Colonic mucosa (tissue), 4 donors: Measurements from ENCODE around the gene ST8SIA5. TPM values are rescaled to one million over a fixed set of nuclear protein-coding genes. Genes with fewer than 3 reads are reported as not detected.

Experiments used
- DNase-seq: peaks from one replicate; pipeline ENCODE4 v3.0.0-alpha.2; 2020
- H3K27ac ChIP-seq: fragments of 200-600 bp; one replicate; pipeline ENCODE4 v1.8.0; 2021
- H3K27me3 ChIP-seq: fragments of 200-600 bp; one replicate; pipeline ENCODE4 v1.8.0; 2021
- H3K36me3 ChIP-seq: fragments of 200-600 bp; one replicate; pipeline ENCODE4 v1.8.0; 2021
- H3K4me1 ChIP-seq: fragments of 200-600 bp; one replicate; pipeline ENCODE4 v1.8.0; 2021; ENCODE audit warnings: mild to moderate bottlenecking
- H3K4me3 ChIP-seq: fragments of 200-600 bp; one replicate; pipeline ENCODE4 v1.8.0; 2021
- H3K9ac ChIP-seq, 2 donors: one replicate each; pipeline ENCODE4 v1.7.0; 2013; ENCODE audit warnings: control low read depth in 2 of 2, low read depth in 2 of 2, low read length in 2 of 2
- H3K9me3 ChIP-seq: fragments of 200-600 bp; one replicate; pipeline ENCODE4 v1.8.0; 2021
- CTCF ChIP-seq: fragments of 200-600 bp; IDR thresholded peaks from one replicate; pipeline ENCODE4 v1.8.0; 2022; ENCODE audit warnings: antibody characterized with exemption, mild to moderate bottlenecking
- intact Hi-C: fragments of 100-400 bp; cut with DNase I; formaldehyde crosslinking; loops from one replicate; pipeline ENCODE4 v1.14.1; 2022
- total RNA-seq, 2 donors: library from RNA; stranded (reverse); fragmentation: NEBNext Ultra II Directional in 1 of 2; extraction: Animal tissue kit (Norgen Biotek cat#: 25700) in 1 of 2; gene quantifications; one replicate each; pipeline ENCODE4 v1.2.1, GENCODE V29; 2021
- donor health status: healthy.
- donor health status: DM: no; HTN: no; CAD: no.
- donor health status: DM: no; HTN: no; CAD: no.

The ST8SIA5 gene
- total RNA-seq, 2 donors from 2014 or later: 0.32 to 0.37 TPM

DNA sequence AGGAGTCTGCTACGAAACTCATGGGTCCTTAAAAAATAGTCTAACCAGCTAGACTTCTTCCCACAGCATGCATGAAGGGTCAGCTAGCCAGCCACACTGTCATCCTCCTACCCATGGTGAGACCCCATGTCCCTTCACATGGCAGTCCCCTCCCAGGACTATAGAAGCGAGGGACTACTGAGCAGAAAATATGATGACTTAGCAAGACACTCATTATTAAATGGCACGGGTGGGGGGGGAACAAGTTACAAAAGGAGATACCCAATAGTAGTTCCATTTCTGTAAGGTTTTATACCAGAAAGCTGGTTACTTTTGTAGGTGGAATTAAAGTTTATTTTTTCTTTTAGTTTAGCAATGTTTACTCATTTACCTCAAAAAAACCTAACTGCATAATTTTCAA, 31.5 kb downstream of the ST8SIA5 start:
- Histone ChIP-seq H3K9ac (no peak overlapping the region), H3K4me3 (no peak overlapping the region), H3K27me3 (no peaks in the 10 kb centered on the region), H3K9me3 (no peaks in the 10 kb centered on the region), H3K36me3 (no peaks in the 10 kb centered on the region), H3K27ac (no peak overlapping the region), H3K4me1 (no peaks in the 10 kb centered on the region)
- no peak for DNase-seq
- no peak for TF ChIP-seq CTCF
- intact Hi-C loops: no loop called here

- no peak for TF ChIP-seq CTCF
- no peaks in the 10 kb centered on the region for H3K36me3 ChIP-seq
- intact Hi-C loops: no loop called here
- H3K9me3 ChIP-seq: no peaks in the 10 kb centered on the region
- H3K27me3 ChIP-seq: no peaks in the 10 kb centered on the region
- H3K4me3 ChIP-seq: no peak overlapping the region
- no peaks in the 10 kb centered on the region for H3K4me1 ChIP-seq
- no peak overlapping the region for H3K27ac ChIP-seq
- no peak for DNase-seq
- no peak overlapping the region for H3K9ac ChIP-seq
These were observed 32.9 kb downstream of the ST8SIA5 start for GRCh38 chr18:46723856-46724415.

DNA sequence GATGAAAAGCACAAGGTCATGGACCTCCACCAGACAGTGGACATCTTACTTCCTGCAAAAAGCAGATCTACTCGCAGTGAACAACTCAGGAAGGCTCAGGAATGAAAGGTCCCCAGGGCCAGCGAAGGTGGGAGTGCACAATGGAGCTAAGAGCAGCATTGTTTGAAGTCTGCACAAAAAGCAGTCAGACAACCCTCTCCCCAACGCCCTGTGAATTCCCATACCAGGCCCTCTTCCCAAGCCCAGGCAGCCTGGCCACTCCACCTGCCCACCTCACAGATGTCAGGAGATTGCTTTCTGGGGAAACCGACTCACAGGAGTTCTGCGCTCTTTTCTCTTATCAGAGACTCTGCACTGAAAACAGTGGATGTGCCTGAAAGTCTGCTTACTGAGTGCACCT, 34.8 kb downstream of the ST8SIA5 start:
- Histone ChIP-seq H3K4me1 (no peaks in the 10 kb centered on the region), H3K9ac (no peak overlapping the region), H3K27ac (no peak overlapping the region), H3K4me3 (no peak overlapping the region), H3K27me3 (no peaks in the 10 kb centered on the region), H3K36me3 (no peaks in the 10 kb centered on the region), H3K9me3 (no peaks in the 10 kb centered on the region)
- no peak for TF ChIP-seq CTCF
- no peak for DNase-seq
- intact Hi-C loops: no loop called here

DNA sequence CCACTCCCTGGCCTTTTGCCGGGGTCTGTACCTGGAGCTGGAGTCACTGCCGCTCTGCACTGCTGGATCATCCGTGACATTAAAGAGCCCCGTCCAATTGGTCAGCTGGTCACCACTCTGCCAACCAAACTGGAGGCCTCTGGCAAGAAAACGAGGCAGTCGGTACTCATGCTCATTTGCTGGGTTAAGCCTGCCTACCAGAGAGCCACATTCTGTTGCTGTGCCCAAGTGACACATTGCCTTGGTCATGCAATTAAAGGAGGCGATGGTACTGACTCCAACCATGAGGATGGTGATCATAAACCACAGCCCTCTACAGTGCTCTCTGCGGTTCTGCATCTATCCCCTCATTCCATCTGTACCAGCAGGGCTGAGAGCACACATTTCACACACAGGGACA, 35.5 kb downstream of the ST8SIA5 start:
- Histone ChIP-seq H3K27me3 (no peaks in the 10 kb centered on the region), H3K4me3 (no peak overlapping the region), H3K4me1 (no peaks in the 10 kb centered on the region), H3K27ac (no peak overlapping the region), H3K36me3 (no peaks in the 10 kb centered on the region), H3K9ac (no peak overlapping the region), H3K9me3 (no peaks in the 10 kb centered on the region)
- TF ChIP-seq CTCF: no peak
- intact Hi-C loops: no loop called here
- DNase-seq: no peak

GRCh38 chr18:46720521-46720920, 36.3 kb downstream of the ST8SIA5 start:
- no peak for DNase-seq
- H3K36me3 ChIP-seq: no peaks in the 10 kb centered on the region
- H3K27ac ChIP-seq: no peak overlapping the region
- no peak overlapping the region for H3K4me3 ChIP-seq
- no peaks in the 10 kb centered on the region for H3K9me3 ChIP-seq
- no peak overlapping the region for H3K9ac ChIP-seq
- intact Hi-C loops: no loop called here
- no peaks in the 10 kb centered on the region for H3K4me1 ChIP-seq
- H3K27me3 ChIP-seq: no peaks in the 10 kb centered on the region
- no peak for TF ChIP-seq CTCF

DNA sequence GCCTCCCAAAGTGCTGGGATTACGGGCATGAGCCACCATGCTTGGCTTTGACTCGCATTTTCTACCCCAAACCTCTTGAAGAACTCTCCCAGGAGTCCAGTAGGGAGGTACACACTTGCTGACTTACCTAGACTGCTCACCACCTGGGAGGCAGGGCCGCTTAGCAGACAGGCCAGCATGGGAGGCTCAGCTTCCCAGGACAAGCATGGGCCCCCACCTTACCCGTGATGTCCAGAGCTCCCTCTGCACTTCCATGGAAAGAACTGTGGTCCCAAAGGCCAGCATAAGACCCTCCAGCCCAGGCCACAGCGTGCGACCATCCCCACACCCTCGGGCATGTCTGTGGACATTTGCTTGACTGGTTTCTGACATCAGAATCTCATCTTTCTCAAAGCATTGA, 36.8 kb downstream of the ST8SIA5 start:
- DNase-seq: no peak
- Histone ChIP-seq H3K27ac (no peak overlapping the region), H3K27me3 (no peaks in the 10 kb centered on the region), H3K4me1 (no peaks in the 10 kb centered on the region), H3K36me3 (no peaks in the 10 kb centered on the region), H3K4me3 (no peak overlapping the region), H3K9me3 (no peaks in the 10 kb centered on the region), H3K9ac (no peak overlapping the region)
- intact Hi-C loops: no loop called here
- no peak for TF ChIP-seq CTCF
